Measurements from ENCODE around the gene ITGB8.
"Not testable (repeated sequence)": the region's sequence is repeated elsewhere in the genome, so short reads cannot be mapped to it uniquely, and the experiment has no call there.

Gene ITGB8

DNA sequence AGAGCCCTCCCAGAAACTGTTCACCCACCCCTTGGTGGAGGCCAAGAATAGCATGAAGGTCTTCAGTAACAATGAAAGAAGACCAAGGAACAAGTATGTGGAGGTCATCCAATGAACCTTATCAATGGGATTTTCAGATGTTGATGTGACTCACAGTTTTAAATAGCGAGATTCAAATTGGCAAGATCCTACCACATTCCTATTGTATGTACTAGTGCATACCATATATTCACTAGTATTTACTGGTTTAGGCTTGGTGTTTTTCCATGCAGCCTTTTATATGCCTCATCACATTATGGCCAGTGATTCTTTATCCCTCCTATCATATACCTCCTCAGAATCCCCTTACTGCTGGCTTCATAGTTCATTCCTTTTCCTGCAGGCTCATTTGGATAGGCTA, 54.4 kb downstream of the ITGB8 start:
- no peak for DNase-seq (ENCODE audit: low spot score)

DNA sequence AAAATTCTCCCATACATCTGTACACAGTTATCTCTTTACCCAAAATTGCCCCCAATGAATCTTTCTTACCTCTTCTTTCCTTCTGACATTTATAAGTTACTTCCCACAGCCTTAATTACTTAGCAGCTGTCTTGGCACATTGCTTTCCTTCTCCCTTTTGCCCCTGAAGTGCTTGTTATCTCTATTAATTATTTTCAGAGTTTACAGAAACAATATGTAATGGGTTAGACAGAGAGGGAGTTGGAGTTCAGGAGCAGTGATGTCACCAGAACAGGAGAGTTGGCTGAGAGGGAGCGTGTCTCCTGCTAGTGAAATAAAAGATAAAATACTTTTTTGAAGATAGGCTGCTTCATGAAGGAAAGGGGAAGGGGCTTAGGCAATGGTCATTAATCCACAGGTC, 57.4 kb downstream of the ITGB8 start:
- no peak for DNase-seq (ENCODE audit: low spot score)

DNA sequence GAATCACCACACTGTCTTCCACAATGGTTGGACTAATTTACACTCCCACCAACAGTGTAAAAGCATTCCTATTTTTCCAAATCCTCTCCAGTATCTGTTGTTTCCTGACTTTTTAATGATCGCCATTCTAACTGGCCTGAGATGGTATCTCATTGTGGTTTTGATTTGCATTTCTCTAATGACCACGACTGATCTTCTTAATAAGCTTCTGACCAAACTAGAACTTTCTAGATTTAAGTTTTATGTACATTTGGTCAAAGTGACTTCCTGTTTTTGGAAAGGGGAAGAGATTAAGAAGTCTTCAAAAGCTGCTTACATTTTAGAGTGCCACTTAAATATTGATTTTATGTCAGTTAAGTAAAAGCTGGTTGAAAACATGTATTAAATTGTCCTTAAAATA, 58.5 kb downstream of the ITGB8 start:
- DNase-seq (ENCODE audit: low spot score): not testable (repeated sequence)

DNA sequence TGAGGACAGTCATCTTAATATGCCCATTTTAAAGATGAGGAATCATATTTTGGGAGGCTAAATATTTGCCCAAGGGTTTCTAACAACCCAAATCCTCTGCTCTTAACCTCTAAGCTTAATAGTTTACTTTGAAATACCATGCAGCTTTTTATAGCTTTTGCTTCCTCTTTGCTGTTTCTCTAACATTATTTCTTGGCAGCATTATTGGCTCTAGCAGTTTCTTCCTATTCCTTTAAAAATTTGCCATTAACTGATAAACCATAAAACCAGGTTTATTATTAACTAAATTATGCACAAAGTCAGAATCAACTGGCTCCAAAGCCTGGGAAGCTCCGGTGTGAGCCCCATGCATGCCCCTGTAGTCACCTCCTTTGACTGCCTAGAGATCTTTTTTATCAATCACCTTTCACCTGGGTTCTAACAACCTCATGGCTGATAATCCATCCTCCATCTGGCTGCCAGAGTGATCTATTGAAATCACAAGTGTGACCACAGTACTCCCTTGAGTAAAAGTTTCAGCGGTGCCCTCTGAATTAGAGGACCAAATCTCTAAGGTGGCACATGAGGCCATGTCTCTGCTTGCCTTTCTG, 62.4 kb downstream of the ITGB8 start:
- no peak for DNase-seq (ENCODE audit: low spot score)

DNA sequence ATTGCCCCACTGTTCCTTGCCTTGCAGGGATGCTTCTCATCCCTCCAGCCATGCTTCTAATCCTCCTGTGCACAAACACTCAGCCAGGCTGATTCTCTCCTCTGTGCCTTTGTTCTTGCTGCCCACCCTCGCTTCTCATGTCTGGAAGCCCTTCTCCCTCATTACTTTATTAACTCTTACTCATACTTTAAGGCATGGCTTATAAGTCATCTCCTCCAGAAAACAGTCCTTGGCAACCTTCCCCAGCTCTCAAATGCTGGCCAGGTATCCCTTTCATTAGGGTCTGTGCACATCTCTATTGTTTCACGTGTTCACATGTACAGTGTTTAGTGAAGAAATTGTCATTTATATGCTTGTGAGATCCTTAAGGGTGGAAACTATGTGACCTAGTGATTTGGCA, 62.9 kb downstream of the ITGB8 start:
- DNase-seq (ENCODE audit: low spot score): no peak

DNA sequence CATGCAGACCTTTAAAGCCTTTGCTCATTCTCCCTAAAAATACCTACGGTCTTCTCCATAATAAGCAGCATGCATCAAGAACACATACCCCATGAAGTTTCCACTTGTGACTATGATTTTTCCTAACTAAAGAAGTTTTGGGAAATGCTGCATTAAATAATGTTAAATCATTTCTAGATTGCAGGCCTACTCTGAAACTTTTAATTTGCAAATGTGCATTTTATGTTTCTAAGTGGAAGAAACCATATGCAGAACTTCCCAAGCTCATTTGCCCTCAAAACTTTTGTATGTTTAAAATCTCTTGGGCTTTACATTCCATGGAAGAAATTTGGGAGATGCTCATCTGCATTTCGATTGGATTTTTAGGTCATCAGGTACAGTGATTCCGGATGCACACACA, 63.6 kb downstream of the ITGB8 start:
- no peak for DNase-seq (ENCODE audit: low spot score)

DNA sequence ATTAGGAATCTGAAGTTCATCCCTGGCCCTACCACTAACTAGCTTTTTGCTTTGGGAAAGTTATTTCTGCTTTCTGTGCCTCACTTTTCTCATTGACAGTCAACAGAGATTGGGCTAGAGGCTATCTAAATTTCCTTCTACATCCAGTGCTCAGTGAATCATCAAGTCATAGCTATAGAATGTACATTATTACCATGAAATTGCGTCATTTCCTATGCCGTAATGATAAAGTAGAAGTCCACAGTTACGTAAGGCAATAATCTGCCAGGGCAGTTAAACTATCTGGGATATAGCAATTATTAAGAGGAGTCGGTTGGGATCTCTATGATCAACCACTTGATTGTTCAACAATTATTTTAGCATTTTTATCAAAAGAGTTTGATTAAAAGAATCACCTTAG, 64.4 kb downstream of the ITGB8 start:
- DNase-seq (ENCODE audit: low spot score): no peak

DNA sequence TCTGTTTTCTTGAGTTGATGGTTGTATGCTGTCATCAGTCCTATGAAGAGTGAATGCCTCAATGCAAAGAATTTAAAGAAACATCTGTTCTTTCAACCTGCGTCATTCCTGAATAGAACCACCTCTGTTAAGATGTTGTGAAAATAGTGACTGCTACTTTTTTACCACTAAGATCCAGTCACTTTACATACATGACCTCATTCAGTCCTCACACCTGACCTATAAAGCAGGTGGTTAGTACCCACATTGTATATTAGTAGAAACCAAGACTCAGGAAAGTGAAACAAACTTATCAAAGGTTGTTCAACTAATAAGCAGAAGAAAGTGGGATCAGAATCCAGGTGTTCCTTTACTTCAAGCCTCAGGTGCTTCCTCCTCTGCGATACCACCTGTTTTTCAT, 64.8 kb downstream of the ITGB8 start:
- no peak for DNase-seq (ENCODE audit: low spot score)

DNA sequence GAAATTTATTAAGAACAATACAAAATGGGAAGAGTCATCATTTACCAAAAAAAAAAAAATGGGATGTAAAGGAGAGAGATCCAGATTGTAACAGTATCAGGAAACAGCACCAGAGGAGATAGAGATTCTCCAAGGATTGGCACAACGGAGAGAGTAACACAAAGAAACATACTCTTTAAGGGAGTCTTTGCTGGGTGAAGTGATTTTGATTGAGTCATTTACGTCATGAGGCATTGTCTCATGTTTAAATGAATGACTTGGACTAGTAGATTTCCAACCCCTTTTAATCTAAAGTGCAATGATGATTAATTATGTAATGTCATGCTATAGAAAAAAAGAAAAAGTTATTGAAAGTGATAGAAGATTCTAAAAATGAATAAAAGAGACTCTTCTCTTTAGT, 68.8 kb downstream of the ITGB8 start:
- no peak for DNase-seq (ENCODE audit: low spot score)

DNA sequence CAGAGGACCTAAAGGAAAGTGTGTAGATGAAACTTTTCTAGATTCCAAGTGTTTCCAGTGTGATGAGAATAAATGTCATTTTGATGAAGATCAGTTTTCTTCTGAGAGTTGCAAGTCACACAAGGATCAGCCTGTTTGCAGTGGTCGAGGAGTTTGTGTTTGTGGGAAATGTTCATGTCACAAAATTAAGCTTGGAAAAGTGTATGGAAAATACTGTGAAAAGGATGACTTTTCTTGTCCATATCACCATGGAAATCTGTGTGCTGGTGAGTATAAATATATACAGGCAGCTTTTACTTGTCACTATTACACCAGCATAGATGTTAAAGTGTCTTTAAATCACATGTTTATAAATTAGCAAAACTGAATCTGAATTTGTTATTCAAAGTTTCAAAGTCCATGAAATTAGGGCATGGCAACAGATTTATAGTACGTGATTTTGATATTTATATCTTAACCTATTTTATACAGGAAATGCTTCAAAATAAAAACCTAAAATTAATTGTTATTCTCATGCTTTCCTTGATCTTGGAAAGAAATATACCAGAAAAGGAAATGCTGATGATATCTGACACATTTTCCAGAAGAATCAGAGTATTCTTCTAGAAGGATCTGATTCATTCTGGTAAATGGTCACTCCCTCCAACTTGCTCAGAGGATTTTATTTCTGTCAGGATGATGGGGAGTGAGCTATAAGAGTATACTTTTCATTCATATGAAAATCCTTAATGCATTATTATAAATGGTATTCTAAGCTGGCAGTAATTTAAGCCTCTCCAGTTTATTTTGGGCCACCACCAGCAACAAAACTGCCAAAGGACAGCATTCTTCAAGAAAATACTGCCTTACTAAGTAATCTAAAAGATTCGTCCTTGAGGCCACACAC, 71.4 kb downstream of the ITGB8 start:
- DNase-seq (ENCODE audit: low spot score): no peak

DNA sequence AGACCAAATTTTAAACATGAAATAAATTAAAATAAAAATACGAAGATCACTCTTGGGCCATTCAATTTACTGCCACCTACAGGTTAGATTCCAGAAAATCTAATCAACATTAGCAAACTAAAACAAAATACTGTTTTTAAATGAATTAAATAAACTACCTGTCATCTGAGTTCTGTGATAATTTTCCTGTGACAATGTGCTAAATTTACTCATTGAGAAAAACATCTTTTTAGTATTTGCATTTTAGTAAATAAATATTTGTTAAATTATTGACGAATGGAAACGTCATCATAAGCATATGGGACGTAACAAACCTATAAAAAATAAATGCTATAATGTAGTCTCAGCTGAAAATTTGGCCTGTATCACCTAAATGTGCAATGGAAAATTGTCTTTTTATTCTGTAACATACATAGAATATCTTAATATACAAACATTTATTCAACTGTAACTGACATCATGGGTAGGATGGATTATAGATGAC, 72.1 kb downstream of the ITGB8 start:
- no peak for DNase-seq (ENCODE audit: low spot score)

DNA sequence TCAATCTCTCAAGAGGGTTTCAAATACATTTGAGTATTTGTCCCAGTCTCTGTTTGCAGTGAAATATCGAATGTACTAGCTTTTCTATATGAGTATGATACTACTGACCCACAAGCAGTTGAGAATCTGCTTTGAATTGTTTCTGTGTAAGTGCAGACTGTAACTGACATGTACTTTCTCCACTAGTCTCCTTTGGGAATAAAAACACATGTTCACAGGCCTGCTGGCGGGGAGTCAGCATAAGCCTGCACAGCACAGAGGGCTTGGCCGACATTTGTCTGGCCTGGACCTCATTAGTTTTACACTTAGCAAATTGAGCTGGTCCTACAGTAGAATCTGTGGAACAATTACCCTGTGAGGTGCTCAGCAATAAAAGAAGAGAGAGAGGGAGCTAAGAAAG, 72.6 kb downstream of the ITGB8 start:
- no peak for DNase-seq (ENCODE audit: low spot score)

DNA sequence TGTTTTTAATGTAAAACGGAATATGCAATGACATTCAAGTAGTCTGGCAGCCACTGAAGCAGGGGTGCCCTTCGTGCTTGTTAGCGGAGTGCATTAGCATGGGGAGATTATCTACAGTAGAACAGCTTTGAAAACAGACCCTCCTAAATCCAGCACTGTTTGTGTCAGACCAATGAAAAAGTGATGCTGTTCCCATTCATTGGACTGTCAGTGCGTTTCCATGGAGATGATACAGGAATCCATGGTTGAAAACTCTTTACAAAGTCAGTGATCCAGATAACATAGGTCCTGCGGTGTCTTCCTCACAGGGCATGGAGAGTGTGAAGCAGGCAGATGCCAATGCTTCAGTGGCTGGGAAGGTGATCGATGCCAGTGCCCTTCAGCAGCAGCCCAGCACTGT, 73.6 kb downstream of the ITGB8 start:
- DNase-seq (ENCODE audit: low spot score): no peak

DNA sequence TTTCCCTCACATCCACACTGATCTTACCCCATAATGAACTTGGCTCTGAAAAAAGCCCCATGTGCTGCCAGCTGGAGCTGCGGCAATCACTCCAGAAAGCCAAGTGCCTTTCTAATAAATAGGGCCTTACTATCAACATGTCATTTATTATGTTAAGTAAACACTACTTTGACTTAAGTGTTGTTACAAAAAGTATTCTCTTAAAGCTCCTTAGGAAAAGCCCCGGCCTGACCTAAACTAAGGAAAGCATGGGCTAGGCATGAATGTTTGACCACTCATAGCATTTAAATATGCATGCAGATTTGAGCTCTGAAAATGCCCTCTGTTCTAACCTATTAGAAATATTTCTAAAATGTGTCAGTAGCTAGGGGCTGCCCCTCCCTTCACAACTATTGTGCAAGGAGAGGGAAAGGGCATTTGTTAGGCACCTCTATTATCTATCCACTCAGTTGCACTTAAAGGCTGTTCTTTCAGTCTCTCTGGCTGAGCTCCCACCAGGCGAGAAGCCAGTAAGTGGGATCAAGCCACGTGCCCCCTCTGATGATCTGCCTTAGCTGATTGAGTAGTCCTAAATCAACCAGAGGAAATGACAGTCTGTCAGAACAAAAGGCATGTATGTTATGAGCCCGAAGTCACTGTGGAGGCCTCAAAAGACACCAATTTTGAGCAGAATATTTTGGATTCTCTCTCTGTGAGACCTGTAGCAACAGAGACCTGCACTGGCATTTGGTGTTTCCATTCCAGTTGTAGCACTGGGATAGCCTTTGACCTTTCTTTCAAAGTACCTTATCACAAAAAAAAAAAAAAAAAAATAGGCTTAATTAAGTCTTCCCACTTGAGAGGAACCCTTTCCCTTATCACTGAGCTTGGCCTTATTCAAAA, 77.1 kb downstream of the ITGB8 start:
- DNase-seq (ENCODE audit: low spot score): no peak

DNA sequence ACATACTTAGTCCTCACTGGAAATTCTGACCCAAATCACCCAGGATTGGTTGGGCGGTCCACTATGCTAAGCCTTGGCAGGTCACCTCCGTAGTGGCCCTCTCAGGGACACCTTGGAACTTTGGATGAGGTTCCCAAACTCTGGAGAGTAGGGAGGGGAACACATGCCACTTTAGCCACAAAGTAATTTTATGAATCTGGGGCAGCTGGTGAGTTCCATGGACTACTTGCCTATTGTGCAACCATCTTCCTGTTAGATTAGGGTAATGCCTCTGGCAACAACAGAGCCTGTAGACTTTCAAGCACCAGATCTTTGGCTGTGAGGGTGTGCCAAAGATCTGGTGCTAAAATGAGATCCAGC, 77.7 kb downstream of the ITGB8 start:
- no peak for DNase-seq (ENCODE audit: low spot score)

DNA sequence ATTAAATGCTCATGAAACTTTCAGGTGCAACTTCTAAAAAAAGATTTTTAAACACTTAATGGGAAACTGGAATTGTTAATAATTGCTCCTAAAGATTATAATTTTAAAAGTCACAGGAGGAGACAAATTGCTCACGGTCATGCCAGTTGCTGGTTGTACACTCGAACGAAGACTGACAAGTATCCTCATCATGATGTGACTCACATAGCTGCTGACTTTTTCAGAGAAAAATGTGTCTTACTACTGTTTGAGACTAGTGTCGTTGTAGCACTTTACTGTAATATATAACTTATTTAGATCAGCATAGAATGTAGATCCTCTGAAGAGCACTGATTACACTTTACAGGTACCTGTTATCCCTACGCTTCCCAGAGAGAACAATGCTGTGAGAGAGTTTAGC, 79.3 kb downstream of the ITGB8 start:
- no peak for DNase-seq (ENCODE audit: low spot score)

DNA sequence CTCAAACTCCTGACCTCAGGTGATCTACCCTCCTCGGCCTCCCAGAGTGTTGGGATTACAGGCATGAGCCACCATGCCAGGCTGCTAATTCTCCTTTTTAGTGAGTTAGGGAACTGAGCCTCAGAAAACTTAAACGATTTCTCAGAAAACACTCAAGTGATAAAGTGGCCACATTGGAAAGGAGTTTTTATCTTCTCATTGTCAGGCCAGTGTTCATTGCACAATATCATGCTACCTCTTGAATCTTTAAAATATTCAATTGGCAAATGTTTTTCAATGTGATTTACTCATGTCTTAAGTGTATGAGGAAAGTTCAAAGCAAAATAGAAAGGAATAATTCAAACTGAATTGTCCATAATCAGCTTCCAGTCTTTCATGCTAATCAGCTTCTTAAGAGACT, 80.7 kb downstream of the ITGB8 start:
- no peak for DNase-seq (ENCODE audit: low spot score)

DNA sequence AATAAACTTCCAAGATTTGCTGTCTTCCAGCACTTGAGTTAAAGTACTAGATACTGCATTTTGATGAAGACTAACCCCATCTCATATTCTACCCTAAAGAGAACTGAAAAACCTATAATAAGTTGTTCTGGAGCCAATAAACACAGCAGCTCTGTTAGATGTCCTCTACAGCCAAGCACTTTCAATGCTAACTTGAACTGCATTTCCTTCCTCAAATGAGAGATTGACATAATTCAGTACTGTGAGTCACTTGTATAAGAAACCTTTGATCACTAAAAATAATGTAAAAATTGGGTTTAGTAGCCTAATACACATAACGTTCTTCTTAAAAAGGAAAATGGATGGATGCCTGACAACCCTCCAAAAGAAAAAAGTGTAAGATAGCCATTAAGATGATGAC, 81.3 kb downstream of the ITGB8 start:
- DNase-seq (ENCODE audit: low spot score): no peak

DNA sequence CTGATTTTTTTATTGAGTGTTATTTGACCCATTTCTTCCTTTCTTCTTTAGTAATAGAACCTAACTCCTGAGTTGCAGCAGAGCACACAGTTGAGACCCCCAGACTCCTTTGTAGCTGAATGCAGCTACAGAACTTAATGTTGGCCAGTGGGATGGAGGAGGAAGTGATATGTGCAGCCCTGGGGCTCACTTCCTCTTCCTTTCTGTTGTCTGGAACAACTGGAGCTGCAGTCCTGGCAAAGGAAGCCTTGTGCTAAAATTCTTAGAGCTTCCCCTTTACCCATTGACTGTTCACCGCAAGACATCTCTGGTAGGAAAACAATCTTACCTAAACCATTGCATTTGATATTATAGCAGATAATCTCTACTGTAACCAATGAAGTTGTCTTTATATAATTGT, 86.6 kb downstream of the ITGB8 start:
- DNase-seq (ENCODE audit: low spot score): no peak

DNA sequence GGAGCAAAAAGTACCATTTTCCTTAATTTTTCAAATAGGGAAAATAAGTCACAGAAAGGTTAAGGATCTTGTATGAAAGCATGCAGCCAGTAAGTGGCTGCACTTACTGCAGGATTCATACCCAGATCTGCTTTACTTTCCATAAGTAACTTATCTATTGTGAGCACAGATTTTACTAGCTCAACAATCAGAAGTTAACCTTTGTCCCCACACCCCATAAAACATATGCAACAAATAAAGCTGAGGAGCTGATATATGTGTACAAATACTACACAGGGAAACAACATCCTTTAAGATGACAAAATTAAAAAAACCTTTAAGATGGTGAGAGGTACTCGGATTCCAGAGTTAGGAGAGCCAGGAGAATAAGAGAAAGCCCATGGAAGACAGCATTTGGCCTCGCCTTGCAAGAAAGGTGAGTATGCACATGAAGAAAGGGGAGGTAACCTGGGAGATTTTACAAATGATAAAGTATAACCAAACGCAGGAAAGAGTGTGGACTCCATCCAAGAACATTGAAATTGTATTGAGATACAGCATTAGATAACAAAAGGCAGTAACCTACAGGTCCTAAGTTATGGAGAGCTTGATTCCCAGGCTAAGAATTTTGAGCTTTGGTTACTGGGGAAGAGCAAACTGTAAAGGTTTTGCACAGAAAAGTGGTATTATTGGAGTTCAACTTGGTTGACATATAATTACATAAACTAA, 87.1 kb downstream of the ITGB8 start:
- no peak for DNase-seq (ENCODE audit: low spot score)

DNA sequence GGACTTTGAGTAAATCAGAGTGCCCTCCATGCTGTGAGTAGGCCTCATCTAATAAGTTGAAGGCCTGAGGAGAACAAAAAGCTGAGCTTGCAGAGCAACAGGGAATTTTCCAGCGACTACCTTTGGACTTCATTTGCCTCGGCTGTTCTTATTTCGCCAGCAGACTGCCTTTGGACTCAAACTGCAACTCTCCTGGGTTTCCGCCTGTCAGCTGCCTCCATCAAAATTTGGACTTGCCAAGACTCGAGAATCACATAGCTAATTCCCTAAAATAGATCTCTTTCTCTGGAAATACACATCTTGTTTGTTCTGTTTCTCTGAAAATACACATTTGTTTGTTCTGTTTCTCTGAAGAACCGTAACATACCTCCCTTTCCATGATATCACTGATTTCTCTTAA, 93.8 kb downstream of the ITGB8 start:
- no peak for DNase-seq (ENCODE audit: low spot score)

DNA sequence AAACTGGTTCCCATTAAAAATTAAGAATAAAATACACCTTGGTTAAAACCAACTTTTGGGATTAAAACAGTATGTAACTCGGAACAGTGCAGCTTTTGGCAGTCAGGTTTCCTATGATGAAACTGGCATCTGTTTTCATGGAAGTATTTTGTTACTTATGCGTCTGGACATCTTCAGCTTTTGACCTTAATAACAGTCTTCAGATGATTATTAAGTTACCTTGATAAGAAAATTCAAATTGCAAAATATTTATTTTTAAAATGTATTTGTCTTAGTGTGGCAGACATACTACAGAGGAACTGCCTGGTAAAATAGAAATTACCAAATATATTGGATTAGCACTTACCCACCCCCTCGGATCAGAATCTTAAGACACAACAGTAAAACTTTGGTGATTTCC, 100.0 kb downstream of the ITGB8 start:
- no peak for DNase-seq (ENCODE audit: low spot score)
